HepG2 (cell line): Measurements from ENCODE around the gene SOWAHD. TPM values are rescaled to one million over a fixed set of nuclear protein-coding genes. Genes with fewer than 3 reads are reported as not detected.

Experiments used
- ARID2 ChIP-seq: sonication (generic); formaldehyde crosslinking; IDR thresholded peaks from 2 replicates; pipeline ENCODE4 v1.8.1; 2022; ENCODE audit warnings: mild to moderate bottlenecking, missing genetic modification reagents, borderline replicate concordance
- GMEB1 ChIP-seq: sonication (generic); formaldehyde crosslinking; IDR thresholded peaks from 2 replicates; pipeline ENCODE4 v1.5.1; 2020; ENCODE audit warnings: missing genetic modification reagents, mild to moderate bottlenecking, borderline replicate concordance
- HBP1 ChIP-seq: IDR thresholded peaks from 2 replicates; pipeline ENCODE4 v1.6.1; 2016; ENCODE audit warnings: low read depth, control low read depth
- HNRNPLL ChIP-seq: fragments of 200-400 bp; formaldehyde crosslinking; IDR thresholded peaks from 2 replicates; pipeline ENCODE4 v1.6.1; 2017; ENCODE audit warnings: mild to moderate bottlenecking, low read depth, low read length; ENCODE audit not compliant: poor library complexity, severe bottlenecking
- KDM2A ChIP-seq: sonication (generic); formaldehyde crosslinking; IDR thresholded peaks from 2 replicates; pipeline ENCODE4 v1.4.0; 2020; ENCODE audit warnings: low read depth, missing genetic modification reagents, borderline replicate concordance
- SPEN ChIP-seq: sonication (generic); formaldehyde crosslinking; IDR thresholded peaks from 2 replicates; pipeline ENCODE4 v1.5.1; 2020; ENCODE audit warnings: low read depth, mild to moderate bottlenecking, missing genetic modification reagents
- SRY ChIP-seq: sonication (generic); formaldehyde crosslinking; IDR thresholded peaks from 2 replicates; pipeline ENCODE4 v1.8.0; 2022; ENCODE audit warnings: mild to moderate bottlenecking, missing genetic modification reagents
- ZMAT3 ChIP-seq: sonication (generic); formaldehyde crosslinking; conservative IDR thresholded peaks from 2 replicates; pipeline ENCODE4 v1.7.0; 2021; ENCODE audit warnings: missing genetic modification reagents
- ZNF260 ChIP-seq: sonication (generic); formaldehyde crosslinking; IDR thresholded peaks from 2 replicates; pipeline ENCODE4 v1.4.0; 2020; ENCODE audit warnings: missing genetic modification reagents, low read depth, mild to moderate bottlenecking, borderline replicate concordance
- polyA plus RNA-seq, 8 experiments: library from polyadenylated mRNA; depleted of rRNA in 3 of 8; stranded (reverse) in 7 of 8; unstranded in 1 of 8; fragments of >200 nt; fragmentation: Illumina TruSeq in 4 of 8; extraction: Trizol in 4 of 8; gene quantifications; 2 replicates each; pipeline versions ENCODE4 v1.2.1 to v1.2.3, GENCODE V29; 2011 to 2016; ENCODE audit warnings: low read depth in 4 of 8, missing spikeins in 1 of 8, mixed read lengths in 1 of 8; ENCODE audit not compliant: insufficient read depth in 1 of 8
- total RNA-seq, 5 experiments: library from RNA; depleted of rRNA; stranded (reverse); fragments of >200 nt; fragmentation: Illumina TruSeq; extraction: Trizol; gene quantifications; 2 replicates each; pipeline ENCODE4 v1.2.3, GENCODE V29; 2016; ENCODE audit warnings: low read depth in 1 of 5
- TF ChIP-seq, protein P1 (sequence below): sonication (generic); formaldehyde crosslinking; IDR thresholded peaks from 2 replicates; pipeline ENCODE4 v1.4.0; 2020; ENCODE audit warnings: missing genetic modification reagents
- TF ChIP-seq, protein P2 (sequence below), 2 experiments: sonication (generic) in 1 of 2; formaldehyde crosslinking in 1 of 2; IDR thresholded peaks; 2 replicates each; pipeline versions ENCODE4 v1.4.0 to v1.6.1; 2018 to 2020; ENCODE audit warnings: missing genetic modification reagents in 2 of 2, borderline replicate concordance in 1 of 2, low read depth in 1 of 2, mild to moderate bottlenecking in 1 of 2, missing biosample characterization in 1 of 2

Gene SOWAHD
- total and polyA plus RNA-seq, 2 of the 13 experiments (the other 11 are each of a cell fraction or from before 2014, with no cell fraction given): 1.0 to 1.3 TPM

DNA sequence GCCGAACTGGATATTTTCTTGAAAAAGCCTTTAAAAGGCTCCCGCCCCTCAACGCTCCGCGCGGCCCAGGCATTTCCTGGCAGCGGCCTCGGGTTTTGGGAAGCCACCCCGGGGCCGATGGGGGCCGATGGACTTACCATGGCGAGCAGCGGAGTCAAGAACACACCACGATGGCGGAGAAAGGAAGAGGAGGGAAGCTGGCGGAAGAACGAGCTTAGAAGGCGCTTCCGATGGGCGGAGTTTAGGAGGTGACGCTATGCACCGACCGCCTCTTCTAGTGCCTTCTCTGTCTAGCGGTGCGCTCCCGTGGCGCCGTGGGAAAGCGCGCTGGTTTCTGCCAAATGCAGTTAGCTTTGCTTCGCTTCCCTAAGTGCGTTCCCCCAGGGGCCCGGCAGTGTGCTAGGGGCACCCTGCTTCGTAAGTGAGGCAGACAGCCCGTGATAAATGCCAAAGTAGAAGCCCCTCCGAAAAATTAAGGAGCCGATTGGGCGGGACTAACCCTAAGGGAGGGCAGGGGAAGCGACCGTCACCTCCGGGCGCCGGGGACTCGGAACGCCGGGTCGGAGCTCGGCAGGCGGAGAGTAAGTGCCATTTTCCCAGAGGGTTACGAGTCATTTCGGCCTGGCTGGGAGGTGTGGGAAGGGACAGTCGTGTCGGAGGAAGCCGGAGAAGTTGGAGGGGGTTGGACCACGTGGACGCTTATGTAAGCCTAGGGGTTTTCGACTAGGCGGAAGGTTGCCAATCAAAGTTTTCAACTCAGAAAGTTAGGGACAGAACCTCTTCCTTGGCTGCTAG, 33.2 kb downstream of the SOWAHD start, which contains the start of gene RPL39 (continued):
- TF ChIP-seq GMEB1 (CRISPR knock-in tag) (no peak; the same call in 1 of the 2 replicates), SRY (CRISPR knock-in tag) (peak; percentile 83; the same call in 1 of the 2 replicates), HNRNPLL (peak; percentile 58), KDM2A (peak; percentile 22; the same call in 1 of the 2 replicates), SPEN (peak; percentile 83; the same call in 1 of the 2 replicates), ZMAT3 (CRISPR knock-in tag) (no peak), ARID2 (CRISPR knock-in tag) (0 out of 2 replicates have a peak, but pooled peaks have one; percentile 68), HBP1 (CRISPR knock-in tag) (0 out of 2 replicates have a peak, but pooled peaks have one; percentile 33), ZNF260 (CRISPR knock-in tag) (no peak)
- TF ChIP-seq, protein P1, sequence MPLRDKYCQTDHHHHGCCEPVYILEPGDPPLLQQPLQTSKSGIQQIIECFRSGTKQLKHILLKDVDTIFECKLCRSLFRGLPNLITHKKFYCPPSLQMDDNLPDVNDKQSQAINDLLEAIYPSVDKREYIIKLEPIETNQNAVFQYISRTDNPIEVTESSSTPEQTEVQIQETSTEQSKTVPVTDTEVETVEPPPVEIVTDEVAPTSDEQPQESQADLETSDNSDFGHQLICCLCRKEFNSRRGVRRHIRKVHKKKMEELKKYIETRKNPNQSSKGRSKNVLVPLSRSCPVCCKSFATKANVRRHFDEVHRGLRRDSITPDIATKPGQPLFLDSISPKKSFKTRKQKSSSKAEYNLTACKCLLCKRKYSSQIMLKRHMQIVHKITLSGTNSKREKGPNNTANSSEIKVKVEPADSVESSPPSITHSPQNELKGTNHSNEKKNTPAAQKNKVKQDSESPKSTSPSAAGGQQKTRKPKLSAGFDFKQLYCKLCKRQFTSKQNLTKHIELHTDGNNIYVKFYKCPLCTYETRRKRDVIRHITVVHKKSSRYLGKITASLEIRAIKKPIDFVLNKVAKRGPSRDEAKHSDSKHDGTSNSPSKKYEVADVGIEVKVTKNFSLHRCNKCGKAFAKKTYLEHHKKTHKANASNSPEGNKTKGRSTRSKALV: peak; percentile 39; the same call in 1 of the 2 replicates
- TF ChIP-seq, protein P2, sequence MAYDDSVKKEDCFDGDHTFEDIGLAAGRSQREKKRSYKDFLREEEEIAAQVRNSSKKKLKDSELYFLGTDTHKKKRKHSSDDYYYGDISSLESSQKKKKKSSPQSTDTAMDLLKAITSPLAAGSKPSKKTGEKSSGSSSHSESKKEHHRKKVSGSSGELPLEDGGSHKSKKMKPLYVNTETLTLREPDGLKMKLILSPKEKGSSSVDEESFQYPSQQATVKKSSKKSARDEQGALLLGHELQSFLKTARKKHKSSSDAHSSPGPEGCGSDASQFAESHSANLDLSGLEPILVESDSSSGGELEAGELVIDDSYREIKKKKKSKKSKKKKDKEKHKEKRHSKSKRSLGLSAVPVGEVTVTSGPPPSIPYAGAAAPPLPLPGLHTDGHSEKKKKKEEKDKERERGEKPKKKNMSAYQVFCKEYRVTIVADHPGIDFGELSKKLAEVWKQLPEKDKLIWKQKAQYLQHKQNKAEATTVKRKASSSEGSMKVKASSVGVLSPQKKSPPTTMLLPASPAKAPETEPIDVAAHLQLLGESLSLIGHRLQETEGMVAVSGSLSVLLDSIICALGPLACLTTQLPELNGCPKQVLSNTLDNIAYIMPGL (CRISPR knock-in tag; IDR thresholded peaks at IDR 0.05; ENCODE audit: borderline replicate concordance in 1 of 2, low read depth in 1 of 2): peak; percentile 41 to 48; a peak in 3 of 4 replicates
